ENCODE measurements around the gene SLC6A18. TPM values are rescaled to one million over a fixed set of nuclear protein-coding genes. Genes with fewer than 3 reads are reported as not detected.

Gene SLC6A18
- total RNA-seq, 1 donor from 2014 or later: not detected

DNA sequence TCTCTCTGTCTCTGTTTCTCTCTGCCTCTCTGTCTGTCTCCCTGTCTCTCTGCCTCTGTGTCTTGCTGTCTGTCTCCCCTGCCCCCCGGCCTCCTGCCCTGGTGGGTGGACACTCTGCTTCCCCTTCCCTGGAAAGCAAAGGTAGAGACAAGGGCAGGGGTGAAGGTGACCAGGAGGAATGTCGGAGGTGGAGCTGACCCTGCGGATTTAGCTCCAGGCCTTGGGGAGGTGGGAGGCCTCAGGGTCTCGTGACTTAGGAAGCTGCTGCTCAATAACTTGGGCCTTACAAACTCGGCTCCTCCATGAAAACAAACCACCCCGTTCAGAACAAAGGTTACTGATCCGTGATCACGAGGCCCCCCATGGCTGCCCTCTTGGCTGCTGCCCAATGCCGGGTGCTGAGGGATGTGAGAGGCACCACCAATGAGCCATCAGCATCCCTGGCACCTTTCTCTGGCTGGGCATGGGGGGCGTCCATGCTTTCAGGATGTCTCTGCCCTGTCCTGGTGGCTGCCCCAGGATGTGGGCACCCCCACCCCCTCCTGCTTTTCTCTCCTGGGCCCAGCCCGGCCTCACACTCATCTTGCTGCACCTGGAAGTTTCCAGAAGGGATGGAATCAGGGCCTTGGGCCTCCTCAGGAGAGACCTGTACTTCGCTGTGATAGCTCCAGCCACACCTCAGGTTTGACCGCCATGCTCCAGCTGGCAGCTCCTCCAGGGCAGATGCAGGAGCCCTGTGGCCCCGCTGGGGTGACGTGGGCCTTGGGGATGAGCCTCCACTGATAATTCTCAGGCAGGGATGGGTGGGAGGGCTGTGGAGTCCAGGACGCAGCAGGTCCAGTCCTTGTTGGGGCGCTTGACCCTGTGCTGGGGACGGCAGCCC, 38.6 kb upstream of the SLC6A18 start:
- intact Hi-C loops (cut with DNase I): no loop called here
- DNase-seq (peak; percentile 21), ATAC-seq (ENCODE audit: poor library complexity) (no peak)

DNA sequence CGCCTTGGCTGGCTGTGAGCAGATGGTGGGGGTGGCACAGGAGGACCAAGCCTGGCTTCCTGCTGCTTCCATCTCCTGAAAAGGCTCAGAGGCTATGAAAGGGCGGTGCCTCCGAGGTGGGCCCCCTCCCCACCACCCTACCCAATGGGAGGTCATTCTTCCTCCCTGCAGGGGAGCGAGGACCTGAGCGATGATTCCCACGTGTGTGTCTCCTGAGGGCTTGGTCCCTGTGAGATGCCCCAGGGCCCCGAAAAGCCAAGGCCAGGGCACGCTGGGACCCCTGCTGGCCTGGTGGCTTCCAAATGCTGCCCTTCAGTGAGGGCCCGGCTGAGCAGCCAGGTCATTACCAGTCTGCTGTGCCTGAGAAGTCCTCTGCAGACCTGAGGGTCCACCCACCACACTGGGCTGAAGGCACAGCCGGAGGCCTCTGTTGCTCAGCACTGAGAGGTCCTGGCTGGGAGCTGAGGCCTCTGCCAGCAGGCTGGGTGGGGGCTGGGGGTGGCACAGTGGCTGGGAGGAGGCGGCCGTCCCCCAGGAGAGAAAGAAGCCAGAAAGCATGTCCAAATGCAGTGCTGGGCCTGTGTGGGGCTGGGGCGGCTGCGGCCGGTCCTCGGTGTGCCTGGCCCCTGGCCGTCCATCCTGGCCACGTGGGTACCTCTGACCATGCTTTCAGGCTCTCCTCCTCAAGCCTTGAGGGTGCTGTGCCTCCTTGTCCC, 37.8 kb upstream of the SLC6A18 start:
- intact Hi-C loops (cut with DNase I): no loop called here
- ATAC-seq (ENCODE audit: poor library complexity) (no peak), DNase-seq (no peak)

DNA sequence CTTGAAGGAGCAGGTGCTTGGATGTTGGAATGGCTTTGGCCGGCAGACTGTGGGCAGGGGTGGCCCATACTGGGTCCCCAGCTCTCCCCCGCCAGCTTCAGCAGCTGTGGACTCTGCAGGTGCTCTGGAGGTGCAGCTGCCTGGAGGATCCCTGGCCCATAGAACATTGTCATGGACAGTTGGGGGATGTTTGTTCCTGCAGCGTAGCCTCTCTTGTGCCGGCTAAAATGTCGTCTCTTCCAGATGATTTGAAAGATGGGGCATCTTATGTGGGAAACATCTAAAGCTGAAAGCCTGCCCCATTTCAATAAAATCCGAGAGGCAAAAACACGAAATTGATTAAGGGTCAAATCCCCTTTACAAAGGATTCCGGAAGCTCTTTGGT, 37.2 kb upstream of the SLC6A18 start:
- intact Hi-C loops (cut with DNase I): no loop called here
- DNase-seq (no peak), ATAC-seq (ENCODE audit: poor library complexity) (no peak)

GRCh38 chr5:1188464-1188863, 36.7 kb upstream of the SLC6A18 start:
- intact Hi-C loops (cut with DNase I): no loop called here
- DNase-seq (no peak), ATAC-seq (ENCODE audit: poor library complexity) (no peak)

DNA sequence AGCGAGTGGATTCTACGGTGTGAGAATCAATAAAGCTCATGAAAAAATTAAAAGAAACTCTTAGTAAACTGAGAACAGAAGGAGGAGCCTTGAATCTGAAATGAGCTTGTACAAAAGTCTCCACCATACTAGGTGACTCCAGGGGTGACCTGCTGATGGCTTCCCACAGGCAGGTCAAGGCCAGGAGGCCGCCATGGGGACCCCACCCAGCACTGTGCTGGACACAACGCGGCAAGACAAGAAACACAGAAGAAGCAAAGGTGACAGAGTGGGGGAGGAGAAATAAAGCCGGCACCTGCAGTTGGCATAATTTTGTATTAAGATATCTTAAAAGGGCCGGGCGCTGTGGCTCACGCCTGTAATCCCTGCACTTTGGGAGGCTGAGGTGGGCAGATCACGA, 35.9 kb upstream of the SLC6A18 start:
- intact Hi-C loops (cut with DNase I): no loop called here
- DNase-seq: no peak
- no peak for ATAC-seq (ENCODE audit: poor library complexity)

DNA sequence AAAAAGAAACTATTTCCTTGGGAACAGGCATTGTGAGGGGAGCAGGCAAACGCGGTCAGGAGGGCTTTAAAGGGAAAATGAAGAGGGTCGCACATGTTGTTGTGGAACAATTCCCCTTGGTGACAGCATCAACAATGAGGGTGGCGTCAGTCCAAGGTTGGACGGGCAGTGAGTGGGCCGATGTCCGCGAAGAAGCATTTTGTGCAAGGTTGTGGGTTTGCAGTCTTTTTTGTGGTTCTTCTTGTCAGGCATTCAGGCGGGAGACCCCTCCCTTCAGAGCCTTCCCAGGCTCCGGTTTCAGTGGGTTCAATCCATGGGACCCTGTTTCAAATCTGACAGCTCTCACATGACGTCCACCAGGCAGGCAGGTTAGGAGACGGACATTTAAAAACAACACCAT, 34.9 kb upstream of the SLC6A18 start:
- no peak for DNase-seq
- intact Hi-C loops (cut with DNase I): no loop called here
- no peak for ATAC-seq (ENCODE audit: poor library complexity)

- peak; percentile 17 for DNase-seq
- intact Hi-C loops (cut with DNase I): no loop called here
Measured at GRCh38 chr5:1190837-1191239, 34.3 kb upstream of the SLC6A18 start.

DNA sequence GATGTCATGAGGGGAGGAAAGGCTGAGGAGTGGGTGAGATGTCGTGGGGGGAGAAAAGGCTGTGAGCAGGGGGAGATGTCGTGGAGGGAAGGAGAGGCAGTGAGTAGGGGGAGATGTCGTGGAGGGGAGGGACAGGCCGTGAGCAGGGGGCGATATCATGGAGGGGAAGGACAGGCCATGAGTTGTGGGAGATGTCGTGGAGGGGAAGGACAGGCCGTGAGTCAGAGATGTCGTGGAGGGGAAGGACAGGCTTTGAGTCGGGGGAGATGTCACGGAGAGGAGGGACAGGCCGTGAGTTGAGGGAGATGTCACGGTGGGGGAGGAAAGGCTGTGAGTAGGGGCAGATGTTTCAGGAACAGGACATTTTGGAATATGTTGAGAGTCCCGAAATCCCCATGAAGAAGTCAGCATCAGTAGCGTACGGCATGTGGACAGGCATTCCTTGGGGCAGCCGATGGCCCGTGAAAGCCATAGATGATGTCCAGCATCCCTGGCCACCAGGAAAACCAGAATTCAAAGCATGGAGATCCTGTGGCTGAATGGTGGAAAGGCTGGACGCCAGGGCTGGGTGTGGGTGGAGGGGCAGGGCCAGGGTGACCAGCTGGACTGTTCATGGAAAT, 32.1 kb upstream of the SLC6A18 start:
- intact Hi-C loops (cut with DNase I): no loop called here
- ATAC-seq (ENCODE audit: poor library complexity) (no peak), DNase-seq (no peak)

More at GRCh38 chr5:1190837-1191239, 34.3 kb upstream of the SLC6A18 start:
- ATAC-seq (ENCODE audit: poor library complexity): no peak

DNA sequence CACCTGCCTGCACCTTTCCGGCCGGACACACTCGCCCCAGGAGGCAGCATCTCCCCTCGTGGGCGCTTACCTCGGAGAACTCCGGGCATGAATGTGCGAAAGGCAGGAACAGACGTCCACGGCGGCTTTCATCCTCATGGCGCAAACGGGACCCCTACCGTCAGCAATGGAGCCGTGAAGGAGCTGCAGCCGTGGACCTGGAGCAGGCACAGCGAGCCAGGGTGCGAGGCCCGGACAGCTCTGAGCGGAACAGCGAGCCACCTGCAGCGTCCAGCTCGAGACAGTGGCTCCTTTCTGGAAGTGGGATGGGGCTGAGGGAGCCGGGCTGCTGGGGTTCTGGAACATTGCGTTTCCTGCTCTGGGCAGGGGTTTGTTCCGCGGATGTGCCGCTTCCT, 31.6 kb upstream of the SLC6A18 start:
- DNase-seq: peak; percentile 26
- intact Hi-C loops (cut with DNase I): no loop called here
- ATAC-seq (ENCODE audit: poor library complexity): no peak

GRCh38 chr5:1194378-1194777, 30.8 kb upstream of the SLC6A18 start:
- no peak for ATAC-seq (ENCODE audit: poor library complexity)
- DNase-seq: no peak
- intact Hi-C loops (cut with DNase I): no loop called here

- ATAC-seq (ENCODE audit: poor library complexity) (no peak), DNase-seq (peak; percentile 13)
- intact Hi-C loops (cut with DNase I): no loop called here
Measured at GRCh38 chr5:1195439-1195838, 29.7 kb upstream of the SLC6A18 start.

- intact Hi-C loops (cut with DNase I): no loop called here
- DNase-seq (peak; percentile 20), ATAC-seq (ENCODE audit: poor library complexity) (no peak)
Measured at GRCh38 chr5:1195916-1196315, 29.3 kb upstream of the SLC6A18 start.

DNA sequence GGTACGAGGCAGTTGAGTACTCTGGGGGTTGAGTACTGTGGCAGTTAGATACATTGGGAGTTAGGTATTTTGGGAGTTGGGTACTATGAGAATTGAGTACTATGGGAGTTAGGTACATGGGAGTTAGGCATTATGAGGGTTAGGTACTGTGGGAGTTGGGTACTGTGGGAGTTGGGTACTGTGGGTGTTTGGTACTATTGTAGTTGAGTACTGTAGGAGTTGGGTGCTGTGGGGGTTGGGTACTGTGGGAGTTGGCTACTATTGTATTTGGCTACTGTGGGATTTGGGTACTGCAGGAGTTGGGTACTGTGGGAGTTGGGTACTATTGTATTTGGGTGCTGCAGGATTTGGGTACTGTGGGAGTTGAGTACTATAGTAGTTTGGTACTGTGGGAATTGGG, 28.6 kb upstream of the SLC6A18 start:
- ATAC-seq (ENCODE audit: poor library complexity) (no peak), DNase-seq (no peak)
- intact Hi-C loops (cut with DNase I): no loop called here

- ATAC-seq (ENCODE audit: poor library complexity) (no peak), DNase-seq (peak; percentile 15)
- intact Hi-C loops (cut with DNase I): no loop called here
Measured at GRCh38 chr5:1197876-1198666, 27.1 kb upstream of the SLC6A18 start.

DNA sequence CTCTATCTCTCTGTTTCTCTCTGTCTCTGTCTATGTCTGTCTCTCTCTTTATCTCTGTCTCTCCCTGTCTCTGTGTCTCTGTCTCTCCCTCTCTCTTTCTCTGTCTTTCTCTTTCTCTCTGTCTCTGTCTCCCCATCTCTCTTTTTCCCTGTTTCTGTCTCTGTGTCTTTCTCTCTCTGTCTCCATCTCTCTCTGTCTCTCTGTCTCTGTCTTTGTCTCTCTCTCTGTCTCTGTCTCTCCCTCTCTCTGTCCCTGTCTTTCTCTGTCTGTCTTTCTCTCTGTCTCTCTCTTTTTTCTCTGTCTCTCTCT, 25.9 kb upstream of the SLC6A18 start:
- ATAC-seq (ENCODE audit: poor library complexity): no peak
- no peak for DNase-seq
- intact Hi-C loops (cut with DNase I): no loop called here

DNA sequence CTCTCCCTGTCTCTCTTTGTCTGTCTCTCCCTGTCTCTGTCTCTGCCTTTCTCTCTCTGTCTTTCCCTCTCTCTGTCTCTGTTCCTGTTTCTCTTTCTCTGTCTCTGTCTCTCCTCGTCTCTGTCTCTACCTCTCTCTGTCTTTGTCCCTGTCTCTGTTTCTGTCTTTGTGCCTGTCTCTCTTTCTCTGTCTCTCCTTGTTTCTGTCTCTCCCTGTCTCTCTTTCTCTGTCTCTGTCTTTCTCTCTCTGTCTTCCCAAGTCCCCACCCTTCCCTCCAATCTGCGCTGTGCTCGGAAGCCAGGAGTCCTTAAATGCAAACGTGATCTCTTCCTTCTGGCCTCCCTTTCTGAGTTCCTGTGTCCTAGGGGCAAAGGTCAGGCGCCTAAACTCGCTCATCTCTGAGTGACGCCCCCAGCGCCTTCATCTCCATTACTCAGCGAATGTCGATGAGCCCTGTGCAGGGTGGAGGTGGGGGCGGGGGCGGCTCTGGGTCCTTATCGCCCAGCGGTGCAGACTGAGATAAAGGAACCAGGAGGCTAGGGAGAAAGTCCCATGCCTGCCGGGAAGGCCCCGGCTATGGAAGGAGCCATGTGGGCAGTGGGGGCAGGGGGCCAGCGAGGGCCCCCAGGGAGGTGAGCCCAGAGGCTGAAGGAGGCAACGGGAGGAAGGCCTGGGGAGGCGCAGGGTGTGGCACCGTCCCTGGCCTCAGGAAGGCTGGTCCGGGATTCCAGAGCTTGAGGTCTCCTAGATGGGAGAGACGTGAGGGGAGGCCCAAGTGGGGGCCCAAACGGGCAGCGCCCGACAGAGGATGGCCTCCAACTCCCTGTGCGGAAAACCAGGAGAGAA, 25.3 kb upstream of the SLC6A18 start:
- no peak for ATAC-seq (ENCODE audit: poor library complexity)
- peak; percentile 30 for DNase-seq
- intact Hi-C loops (cut with DNase I): no loop called here

GRCh38 chr5:1200495-1201326, 24.5 kb upstream of the SLC6A18 start:
- ATAC-seq (ENCODE audit: poor library complexity) (no peak), DNase-seq (peak; percentile 34)

More at GRCh38 chr5:1200495-1201326, 24.5 kb upstream of the SLC6A18 start:
- intact Hi-C loops (cut with DNase I): no loop called here

Measured in Right ventricle myocardium superior (tissue), 1 donor.